Vagina (tissue), 2 donors: ENCODE data around the gene EVL.

Experiments
- CTCF ChIP-seq, 3 experiments: fragments of 450-650 bp in 2 of 3; fragments of 200-600 bp in 1 of 3; sonication (generic) in 1 of 3; IDR thresholded peaks; one replicate each; pipeline ENCODE4 v1.5.1; 2017 to 2019; ENCODE audit warnings: antibody characterized with exemption in 3 of 3, mild to moderate bottlenecking in 2 of 3, moderate library complexity in 2 of 3
- POLR2AphosphoS5 ChIP-seq, 2 donors: sonication (generic); formaldehyde crosslinking; IDR thresholded peaks; one replicate each; pipeline ENCODE4 v1.9.0; 2017; ENCODE audit warnings: antibody characterized with exemption in 2 of 2, mild to moderate bottlenecking in 2 of 2, low read depth in 1 of 2; ENCODE audit not compliant: insufficient read depth in 1 of 2

GRCh38 chr14:100192672-100193416 is 127.6 kb downstream of the EVL start:
- TF ChIP-seq CTCF (IDR thresholded peaks at IDR 0.05) (peak; percentile 77 to 91 (median 84)), POLR2AphosphoS5 (IDR thresholded peaks at IDR 0.05; ENCODE audit: insufficient read depth in 1 of 2, low read depth in 1 of 2) (peak; percentile 84 to 91)
